C4-2B (cell line): ENCODE measurements around the gene FRMD4A.

Experiments
- CTCF ChIP-seq: fragments of 450-650 bp; conservative IDR thresholded peaks from 2 replicates; pipeline ENCODE4 v1.5.1; 2017; ENCODE audit warnings: mild to moderate bottlenecking
- ZFX ChIP-seq: fragments of 450-650 bp; IDR thresholded peaks from 2 replicates; pipeline ENCODE4 v1.6.1; 2017

- TF ChIP-seq CTCF (no peak), ZFX (no peak)
Observed at GRCh38 chr10:13907570-13907969, 423.2 kb downstream of the FRMD4A start.
